Measurements from ENCODE around the gene IFT27.

The IFT27 gene

GRCh38 chr22:36796552-36797175 is 20.7 kb upstream of the IFT27 start:
- DNase-seq (ENCODE audit: low spot score): no peak

- DNase-seq (ENCODE audit: low spot score): no peak
Measured at GRCh38 chr22:36795633-36796032, 19.7 kb upstream of the IFT27 start.

- DNase-seq (ENCODE audit: low spot score): no peak
Measured at GRCh38 chr22:36790648-36791047, 14.7 kb upstream of the IFT27 start.

- DNase-seq (ENCODE audit: low spot score): no peak
Measured at GRCh38 chr22:36787204-36787988, 11.5 kb upstream of the IFT27 start.

- DNase-seq (ENCODE audit: low spot score): no peak
Measured at GRCh38 chr22:36783743-36784142, 7.8 kb upstream of the IFT27 start.

- peak; percentile 94 for DNase-seq (ENCODE audit: low spot score)
Measured at GRCh38 chr22:36781656-36782627, 6.0 kb upstream of the IFT27 start.

- DNase-seq (ENCODE audit: low spot score): no peak
Measured at GRCh38 chr22:36778020-36778419, 2.1 kb upstream of the IFT27 start.

GRCh38 chr22:36776722-36777121 is 803 bp upstream of the IFT27 start:
- DNase-seq (ENCODE audit: low spot score): no peak

- no peak for DNase-seq (ENCODE audit: low spot score)
Measured at GRCh38 chr22:36775586-36775963, 344 bp downstream of the IFT27 start.

- peak; percentile 23 for DNase-seq (ENCODE audit: low spot score)
Measured at GRCh38 chr22:36773935-36774334, 2.0 kb downstream of the IFT27 start.

- no peak for DNase-seq (ENCODE audit: low spot score)
Measured at GRCh38 chr22:36772451-36772850, 3.5 kb downstream of the IFT27 start.

- no peak for DNase-seq (ENCODE audit: low spot score)
Measured at GRCh38 chr22:36771356-36772063, 4.4 kb downstream of the IFT27 start.

GRCh38 chr22:36770513-36771231 is 5.2 kb downstream of the IFT27 start:
- DNase-seq (ENCODE audit: low spot score): no peak

- DNase-seq (ENCODE audit: low spot score): peak; percentile 46
Measured at GRCh38 chr22:36769541-36770512, 6.1 kb downstream of the IFT27 start.

GRCh38 chr22:36768616-36769015 is 7.3 kb downstream of the IFT27 start:
- no peak for DNase-seq (ENCODE audit: low spot score)

- no peak for DNase-seq (ENCODE audit: low spot score)
Measured at GRCh38 chr22:36768141-36768540, 7.8 kb downstream of the IFT27 start.

- no peak for DNase-seq (ENCODE audit: low spot score)
Measured at GRCh38 chr22:36767035-36767775, 8.7 kb downstream of the IFT27 start.

- DNase-seq (ENCODE audit: low spot score): no peak
Measured at GRCh38 chr22:36765943-36766450, 9.9 kb downstream of the IFT27 start.
